GM10266 (cell line): ENCODE results near the gene GTSE1.

ENCODE experiments used
- DNase-seq: peaks from one replicate; pipeline ENCODE4 v3.0.0; 2012; ENCODE audit errors: extremely low spot score
- TF ChIP-seq, protein P1 (sequence below): IDR thresholded peaks from 2 replicates; pipeline ENCODE4 v1.5.1; 2012; ENCODE audit warnings: mild to moderate bottlenecking, low read depth; ENCODE audit not compliant: control insufficient read depth, insufficient read depth; ENCODE audit errors: missing control alignments

Gene GTSE1

DNA sequence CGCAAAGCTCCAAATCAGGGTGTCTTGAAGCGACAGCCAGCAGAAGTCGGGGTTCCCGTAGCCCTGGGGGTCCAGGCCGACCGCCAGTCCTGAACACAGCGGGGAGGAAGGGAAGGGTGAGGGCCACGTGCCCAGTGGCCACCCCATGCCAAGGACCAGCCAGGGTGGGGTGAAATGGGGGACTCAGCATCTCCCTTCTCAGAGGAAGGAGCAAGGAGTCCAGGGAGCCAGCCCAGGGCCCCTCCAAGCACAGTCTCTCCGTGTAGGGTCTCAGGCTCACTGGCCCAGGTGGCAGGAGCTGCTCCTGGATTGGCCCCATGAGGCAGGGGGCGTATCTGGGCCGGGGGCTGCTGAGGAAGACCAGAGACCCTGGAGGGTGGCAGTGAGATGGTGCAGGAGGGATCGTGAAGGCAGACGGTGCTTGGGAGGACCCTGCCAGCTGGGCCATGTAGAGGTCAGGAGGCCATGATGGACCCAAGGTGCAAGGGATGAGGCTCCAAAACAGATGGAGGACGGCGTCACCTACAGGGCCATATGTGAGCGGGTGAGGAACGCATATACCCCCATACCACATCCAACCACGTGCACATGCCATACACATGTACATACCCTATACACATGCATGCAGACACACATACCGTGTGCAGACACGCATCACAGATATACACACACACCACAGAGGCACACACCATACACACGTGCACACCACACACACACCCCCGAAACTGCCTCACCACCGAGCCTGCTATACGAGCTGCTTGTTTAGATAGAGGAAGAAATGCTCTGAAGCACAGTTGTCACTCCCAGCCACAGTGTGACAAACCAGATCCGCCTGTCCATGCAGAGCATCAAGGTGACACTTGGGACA is 73.3 kb downstream of the GTSE1 start:
- TF ChIP-seq, protein P1, sequence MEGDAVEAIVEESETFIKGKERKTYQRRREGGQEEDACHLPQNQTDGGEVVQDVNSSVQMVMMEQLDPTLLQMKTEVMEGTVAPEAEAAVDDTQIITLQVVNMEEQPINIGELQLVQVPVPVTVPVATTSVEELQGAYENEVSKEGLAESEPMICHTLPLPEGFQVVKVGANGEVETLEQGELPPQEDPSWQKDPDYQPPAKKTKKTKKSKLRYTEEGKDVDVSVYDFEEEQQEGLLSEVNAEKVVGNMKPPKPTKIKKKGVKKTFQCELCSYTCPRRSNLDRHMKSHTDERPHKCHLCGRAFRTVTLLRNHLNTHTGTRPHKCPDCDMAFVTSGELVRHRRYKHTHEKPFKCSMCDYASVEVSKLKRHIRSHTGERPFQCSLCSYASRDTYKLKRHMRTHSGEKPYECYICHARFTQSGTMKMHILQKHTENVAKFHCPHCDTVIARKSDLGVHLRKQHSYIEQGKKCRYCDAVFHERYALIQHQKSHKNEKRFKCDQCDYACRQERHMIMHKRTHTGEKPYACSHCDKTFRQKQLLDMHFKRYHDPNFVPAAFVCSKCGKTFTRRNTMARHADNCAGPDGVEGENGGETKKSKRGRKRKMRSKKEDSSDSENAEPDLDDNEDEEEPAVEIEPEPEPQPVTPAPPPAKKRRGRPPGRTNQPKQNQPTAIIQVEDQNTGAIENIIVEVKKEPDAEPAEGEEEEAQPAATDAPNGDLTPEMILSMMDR = no peak
- no peak for DNase-seq

DNA sequence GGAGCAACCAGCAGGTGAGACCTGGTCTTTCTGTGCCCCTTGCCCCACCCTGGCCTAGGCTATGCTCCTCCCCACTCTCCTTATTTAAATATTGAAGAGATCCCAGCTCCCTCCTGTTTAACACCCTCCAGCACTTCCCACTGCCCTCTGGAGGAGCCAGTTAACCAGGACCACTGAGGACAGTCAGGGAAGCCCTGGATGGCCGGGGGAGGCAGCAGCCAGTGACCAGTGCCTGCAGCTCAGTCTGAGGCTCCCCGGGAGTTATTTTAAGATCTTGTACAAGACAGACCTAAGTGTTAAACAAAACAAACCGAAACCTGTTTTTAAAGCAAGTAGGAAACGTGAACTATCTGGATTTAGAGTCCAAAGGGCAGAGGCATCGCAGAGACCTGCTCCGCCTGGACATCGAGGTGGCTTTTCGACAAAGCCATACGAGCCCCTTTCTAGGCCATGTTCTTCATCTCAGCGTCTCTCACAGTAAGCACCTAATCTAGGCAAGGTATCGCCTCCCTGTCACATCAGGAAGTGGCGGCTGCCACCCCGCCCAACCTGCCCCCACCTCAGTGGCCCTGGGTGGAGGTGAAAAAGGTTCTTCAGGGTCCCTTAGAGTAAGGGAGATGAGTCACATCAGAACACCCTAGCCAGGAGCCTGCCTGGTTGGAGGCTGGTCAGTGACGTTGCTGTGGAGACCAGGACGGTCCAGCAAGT is 74.1 kb downstream of the GTSE1 start:
- TF ChIP-seq, protein P1 = no peak
- no peak for DNase-seq

DNA sequence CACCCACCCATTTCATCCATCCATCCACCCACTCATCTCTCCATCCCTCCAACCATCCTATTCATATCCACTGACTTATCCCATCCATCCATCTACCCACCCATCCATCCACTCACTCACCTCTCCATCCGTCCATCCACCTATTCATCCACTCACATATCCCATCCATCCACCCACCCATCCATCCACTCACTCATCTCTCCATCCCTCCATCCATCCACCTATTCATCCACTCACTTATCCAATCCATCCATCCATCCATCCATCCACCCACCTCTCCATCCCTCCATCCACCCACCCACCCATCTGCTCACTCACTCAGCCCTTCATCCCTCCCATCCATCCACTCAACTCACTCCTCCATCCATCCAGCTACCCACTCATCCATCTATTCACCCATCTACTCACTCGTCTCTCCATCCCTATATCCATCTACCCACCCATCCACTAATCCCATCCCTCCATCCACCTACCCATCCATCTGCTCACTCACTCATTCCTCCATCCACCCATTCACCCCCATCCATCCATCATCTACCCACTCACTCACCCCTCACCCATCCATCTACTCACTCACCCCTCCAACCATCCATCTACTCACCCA is 75.1 kb downstream of the GTSE1 start:
- DNase-seq = no peak
- TF ChIP-seq, protein P1 = no peak

DNA sequence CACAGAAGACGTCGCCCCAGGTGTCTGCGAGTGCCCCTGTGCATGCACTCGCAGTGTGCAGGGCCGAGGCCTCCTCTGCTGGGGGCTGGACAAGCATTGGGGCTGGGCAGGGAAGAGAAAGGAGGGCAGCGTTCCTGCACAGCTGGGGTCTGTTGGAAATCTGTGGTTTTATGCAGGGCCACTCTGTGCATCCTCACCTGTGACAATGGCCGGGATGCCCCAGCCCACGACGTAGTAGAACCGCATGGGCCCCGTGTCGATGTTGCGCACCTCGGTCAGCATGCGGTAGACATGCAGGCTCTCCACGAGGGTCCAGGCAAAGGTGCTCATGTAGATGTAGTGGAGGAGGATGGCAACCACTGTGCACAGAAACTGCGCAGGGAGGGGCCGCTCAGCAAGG is 76.0 kb downstream of the GTSE1 start:
- TF ChIP-seq, protein P1 = no peak
- DNase-seq = no peak

DNA sequence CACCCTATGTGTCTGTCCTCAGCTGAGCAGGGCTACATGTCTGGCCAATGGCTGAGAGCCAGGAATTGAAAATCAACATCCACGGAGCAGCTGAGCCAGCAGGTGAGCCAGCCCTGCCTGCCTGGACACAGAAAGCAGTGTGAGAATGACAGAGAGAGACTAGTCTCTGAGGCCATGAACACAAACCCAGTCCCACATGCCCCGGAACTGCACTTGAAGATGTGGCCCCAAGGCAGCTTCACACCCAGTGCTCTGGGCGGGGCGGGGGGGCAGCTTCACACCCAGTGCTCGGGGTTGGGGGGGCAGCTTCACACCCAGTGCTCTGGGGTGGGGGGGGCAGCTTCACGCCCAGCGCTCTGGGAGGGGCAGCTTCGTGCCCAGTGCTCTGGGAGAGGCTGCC is 76.5 kb downstream of the GTSE1 start:
- TF ChIP-seq, protein P1 = no peak
- no peak for DNase-seq

DNA sequence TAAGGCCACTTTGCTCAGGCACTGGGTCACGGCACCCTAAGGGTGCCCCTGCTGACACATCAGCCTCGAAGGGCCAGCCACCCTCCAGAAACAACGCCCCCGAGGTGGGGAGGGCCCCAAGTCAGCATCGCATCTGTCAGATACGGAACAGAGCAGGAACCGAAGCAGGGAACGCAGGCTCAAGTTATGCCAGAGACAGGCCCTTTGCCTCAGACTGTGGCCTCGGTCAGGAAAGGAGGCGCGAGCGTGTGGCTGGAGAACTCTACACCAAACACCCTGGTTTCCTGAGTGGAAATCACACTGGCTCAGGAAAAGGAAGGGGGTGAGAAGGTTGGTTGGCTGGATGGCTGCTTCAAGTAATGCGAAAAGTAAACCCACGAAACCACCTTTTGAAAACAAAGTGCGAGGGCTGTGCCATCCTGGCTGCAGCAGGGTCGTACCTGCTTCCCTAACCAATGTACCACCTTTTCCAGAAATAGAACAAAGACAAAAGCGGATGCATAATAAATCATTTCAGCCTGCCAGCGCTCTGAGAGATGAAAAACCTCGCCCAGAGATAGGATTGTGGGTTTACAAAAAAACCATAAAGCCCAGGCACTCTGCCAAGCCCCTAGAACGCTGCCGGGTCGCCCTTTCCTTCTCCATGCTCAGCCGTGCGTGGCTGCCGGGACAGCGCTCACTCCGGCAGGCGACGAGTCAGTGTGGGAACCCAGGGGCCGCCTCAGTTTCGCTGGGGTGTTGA is 77.4 kb downstream of the GTSE1 start:
- TF ChIP-seq, protein P1 = no peak
- DNase-seq = no peak
